ENCODE results near the gene CNTROB. TPM values are rescaled to one million over a fixed set of nuclear protein-coding genes. Genes with fewer than 3 reads are reported as not detected.
"Not testable (repeated sequence)": the region's sequence is repeated elsewhere in the genome, so short reads cannot be mapped to it uniquely, and the experiment has no call there.

The CNTROB gene
- polyA plus RNA-seq, 1 donor from 2014 or later = 48.7 TPM

DNA sequence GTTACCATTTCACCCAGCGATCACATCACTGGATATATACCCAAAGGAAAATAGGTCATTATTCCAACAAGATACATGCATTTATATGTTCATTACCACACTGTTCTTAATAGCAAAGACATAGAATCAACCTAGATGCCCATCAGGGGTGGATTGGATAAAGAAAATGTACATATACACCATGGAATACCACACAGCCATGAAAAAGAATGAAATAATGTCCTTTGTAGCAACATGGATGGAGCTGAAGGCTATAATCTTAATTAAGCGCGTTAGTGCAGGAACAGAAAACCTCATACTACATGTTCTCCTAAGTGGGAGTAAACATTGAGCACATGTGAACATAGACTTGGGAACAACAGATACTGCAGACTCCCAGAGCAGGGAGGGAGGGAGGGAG lies 18.6 kb downstream of the CNTROB start:
- no peaks in the 10 kb centered on the region for H3K9me2 ChIP-seq (ENCODE audit: insufficient read depth, low read length)
- no peak overlapping the region for H3K4me3 ChIP-seq (ENCODE audit: low read length)
- H3K79me2 ChIP-seq (replicated peaks; ENCODE audit: insufficient read depth, low read length) = no peaks in the 10 kb centered on the region
- H4K20me1 ChIP-seq (ENCODE audit: insufficient read depth) = no peaks in the 10 kb centered on the region
- H3F3A ChIP-seq (ENCODE audit: insufficient read depth, low read length, poor library complexity, severe bottlenecking) = no peaks in the 10 kb centered on the region
- H3K27ac ChIP-seq (ENCODE audit: low read length) = no peak overlapping the region
- H3K27me3 ChIP-seq (ENCODE audit: insufficient read depth, low read depth, low read length) = no peaks in the 10 kb centered on the region
- H3K9ac ChIP-seq (ENCODE audit: low read length) = no peak overlapping the region
- no peaks in the 10 kb centered on the region for H3K36me3 ChIP-seq (ENCODE audit: insufficient read depth, low read length)
- TF ChIP-seq, protein P1, sequence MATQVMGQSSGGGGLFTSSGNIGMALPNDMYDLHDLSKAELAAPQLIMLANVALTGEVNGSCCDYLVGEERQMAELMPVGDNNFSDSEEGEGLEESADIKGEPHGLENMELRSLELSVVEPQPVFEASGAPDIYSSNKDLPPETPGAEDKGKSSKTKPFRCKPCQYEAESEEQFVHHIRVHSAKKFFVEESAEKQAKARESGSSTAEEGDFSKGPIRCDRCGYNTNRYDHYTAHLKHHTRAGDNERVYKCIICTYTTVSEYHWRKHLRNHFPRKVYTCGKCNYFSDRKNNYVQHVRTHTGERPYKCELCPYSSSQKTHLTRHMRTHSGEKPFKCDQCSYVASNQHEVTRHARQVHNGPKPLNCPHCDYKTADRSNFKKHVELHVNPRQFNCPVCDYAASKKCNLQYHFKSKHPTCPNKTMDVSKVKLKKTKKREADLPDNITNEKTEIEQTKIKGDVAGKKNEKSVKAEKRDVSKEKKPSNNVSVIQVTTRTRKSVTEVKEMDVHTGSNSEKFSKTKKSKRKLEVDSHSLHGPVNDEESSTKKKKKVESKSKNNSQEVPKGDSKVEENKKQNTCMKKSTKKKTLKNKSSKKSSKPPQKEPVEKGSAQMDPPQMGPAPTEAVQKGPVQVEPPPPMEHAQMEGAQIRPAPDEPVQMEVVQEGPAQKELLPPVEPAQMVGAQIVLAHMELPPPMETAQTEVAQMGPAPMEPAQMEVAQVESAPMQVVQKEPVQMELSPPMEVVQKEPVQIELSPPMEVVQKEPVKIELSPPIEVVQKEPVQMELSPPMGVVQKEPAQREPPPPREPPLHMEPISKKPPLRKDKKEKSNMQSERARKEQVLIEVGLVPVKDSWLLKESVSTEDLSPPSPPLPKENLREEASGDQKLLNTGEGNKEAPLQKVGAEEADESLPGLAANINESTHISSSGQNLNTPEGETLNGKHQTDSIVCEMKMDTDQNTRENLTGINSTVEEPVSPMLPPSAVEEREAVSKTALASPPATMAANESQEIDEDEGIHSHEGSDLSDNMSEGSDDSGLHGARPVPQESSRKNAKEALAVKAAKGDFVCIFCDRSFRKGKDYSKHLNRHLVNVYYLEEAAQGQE (IDR thresholded peaks at IDR 0.05; ENCODE audit: borderline replicate concordance) = no peak
- TF ChIP-seq MXI1 (conservative IDR thresholded peaks at IDR 0.05; ENCODE audit: poor library complexity, severe bottlenecking) (no peak), POLR2AphosphoS5 (IDR thresholded peaks at IDR 0.05) (no peak), TAF1 (IDR thresholded peaks at IDR 0.05; ENCODE audit: low read depth) (no peak), EP300 (conservative IDR thresholded peaks at IDR 0.05; ENCODE audit: poor library complexity, severe bottlenecking) (no peak), EZH2 (IDR thresholded peaks at IDR 0.05; ENCODE audit: borderline replicate concordance, insufficient read depth, low read length, poor library complexity, severe bottlenecking) (no peak), RAD21 (conservative IDR thresholded peaks at IDR 0.05) (no peak), SMC3 (conservative IDR thresholded peaks at IDR 0.05; ENCODE audit: poor library complexity) (no peak)
- TF ChIP-seq, protein P2, sequence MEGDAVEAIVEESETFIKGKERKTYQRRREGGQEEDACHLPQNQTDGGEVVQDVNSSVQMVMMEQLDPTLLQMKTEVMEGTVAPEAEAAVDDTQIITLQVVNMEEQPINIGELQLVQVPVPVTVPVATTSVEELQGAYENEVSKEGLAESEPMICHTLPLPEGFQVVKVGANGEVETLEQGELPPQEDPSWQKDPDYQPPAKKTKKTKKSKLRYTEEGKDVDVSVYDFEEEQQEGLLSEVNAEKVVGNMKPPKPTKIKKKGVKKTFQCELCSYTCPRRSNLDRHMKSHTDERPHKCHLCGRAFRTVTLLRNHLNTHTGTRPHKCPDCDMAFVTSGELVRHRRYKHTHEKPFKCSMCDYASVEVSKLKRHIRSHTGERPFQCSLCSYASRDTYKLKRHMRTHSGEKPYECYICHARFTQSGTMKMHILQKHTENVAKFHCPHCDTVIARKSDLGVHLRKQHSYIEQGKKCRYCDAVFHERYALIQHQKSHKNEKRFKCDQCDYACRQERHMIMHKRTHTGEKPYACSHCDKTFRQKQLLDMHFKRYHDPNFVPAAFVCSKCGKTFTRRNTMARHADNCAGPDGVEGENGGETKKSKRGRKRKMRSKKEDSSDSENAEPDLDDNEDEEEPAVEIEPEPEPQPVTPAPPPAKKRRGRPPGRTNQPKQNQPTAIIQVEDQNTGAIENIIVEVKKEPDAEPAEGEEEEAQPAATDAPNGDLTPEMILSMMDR (IDR thresholded peaks at IDR 0.05; ENCODE audit: poor library complexity, severe bottlenecking) = no peak
- no peak overlapping the region for H2AFZ ChIP-seq (ENCODE audit: low read depth, low read length)
- H3K4me2 ChIP-seq (ENCODE audit: low read length) = no peak overlapping the region
- H3K9me3 ChIP-seq (ENCODE audit: low read length) = no peaks in the 10 kb centered on the region

DNA sequence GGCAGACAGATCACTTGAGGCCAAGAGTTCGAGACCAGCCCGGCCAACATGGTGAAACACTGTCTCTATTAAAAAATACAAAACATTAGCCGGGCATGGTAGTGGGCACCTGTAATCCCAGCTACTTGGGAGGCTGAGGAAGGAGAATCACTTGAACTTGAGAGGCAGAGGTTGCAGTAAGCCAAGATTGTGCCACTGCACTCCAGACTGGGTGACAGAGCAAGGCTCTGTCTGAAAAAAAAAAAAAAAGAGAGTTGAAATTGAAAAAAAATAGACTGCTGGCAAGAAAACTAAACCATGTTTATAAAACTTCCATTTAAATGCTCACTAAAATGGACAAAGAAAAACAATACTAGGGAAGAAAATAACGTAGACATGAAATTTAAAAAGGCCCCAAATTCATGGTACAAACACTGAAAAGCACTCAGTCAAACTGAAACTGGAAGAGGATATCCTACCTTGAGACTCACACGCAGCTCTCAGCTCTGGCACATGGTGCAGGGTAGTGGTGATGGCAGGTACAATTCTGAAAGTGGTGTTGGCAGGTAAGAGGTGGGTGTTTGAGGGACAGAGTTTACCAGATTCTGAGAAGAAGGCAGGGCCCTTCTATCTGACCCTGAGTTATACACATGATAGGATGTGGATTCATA lies 19.3 kb downstream of the CNTROB start:
- Histone ChIP-seq H3K27me3 (ENCODE audit: insufficient read depth, low read depth, low read length) (no peaks in the 10 kb centered on the region), H3K9ac (ENCODE audit: low read length) (no peak overlapping the region)
- TF ChIP-seq POLR2AphosphoS5 (IDR thresholded peaks at IDR 0.05) (no peak), EZH2 (IDR thresholded peaks at IDR 0.05; ENCODE audit: borderline replicate concordance, insufficient read depth, low read length, poor library complexity, severe bottlenecking) (no peak), SMC3 (conservative IDR thresholded peaks at IDR 0.05; ENCODE audit: poor library complexity) (no peak), TAF1 (IDR thresholded peaks at IDR 0.05; ENCODE audit: low read depth) (no peak), RAD21 (conservative IDR thresholded peaks at IDR 0.05) (no peak), EP300 (conservative IDR thresholded peaks at IDR 0.05; ENCODE audit: poor library complexity, severe bottlenecking) (no peak), MXI1 (conservative IDR thresholded peaks at IDR 0.05; ENCODE audit: poor library complexity, severe bottlenecking) (no peak)
- TF ChIP-seq, protein P1 (IDR thresholded peaks at IDR 0.05; ENCODE audit: borderline replicate concordance) = no peak
- TF ChIP-seq, protein P2 (IDR thresholded peaks at IDR 0.05; ENCODE audit: poor library complexity, severe bottlenecking) = no peak

DNA sequence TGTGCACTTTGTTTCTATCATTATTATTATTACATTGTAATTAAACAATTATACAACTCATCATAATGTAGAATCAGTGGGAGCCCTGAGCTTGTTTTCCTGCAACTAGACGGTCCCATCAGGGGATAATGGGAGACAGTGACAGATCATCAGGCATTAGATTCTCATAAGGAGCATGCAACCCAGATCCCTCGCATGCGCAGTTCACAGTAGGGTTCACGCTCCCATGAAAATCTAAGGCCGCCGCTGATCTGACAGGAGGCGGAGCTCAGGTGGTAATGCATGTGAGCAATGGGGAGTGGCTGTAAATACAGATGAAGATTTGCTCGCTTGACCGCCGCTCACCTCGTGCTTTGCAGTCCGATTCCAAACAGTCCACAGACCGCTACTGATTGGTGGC lies 21.3 kb downstream of the CNTROB start:
- not testable (repeated sequence) for H4K20me1 ChIP-seq (ENCODE audit: insufficient read depth); H2AFZ ChIP-seq (ENCODE audit: low read depth, low read length); H3K9ac ChIP-seq (ENCODE audit: low read length); H3K4me2 ChIP-seq (ENCODE audit: low read length); H3K36me3 ChIP-seq (ENCODE audit: insufficient read depth, low read length); H3K9me2 ChIP-seq (ENCODE audit: insufficient read depth, low read length); H3K4me3 ChIP-seq (ENCODE audit: low read length); H3K27me3 ChIP-seq (ENCODE audit: insufficient read depth, low read depth, low read length); H3F3A ChIP-seq (ENCODE audit: insufficient read depth, low read length, poor library complexity, severe bottlenecking); H3K27ac ChIP-seq (ENCODE audit: low read length); H3K79me2 ChIP-seq (replicated peaks; ENCODE audit: insufficient read depth, low read length); H3K9me3 ChIP-seq (ENCODE audit: low read length)

More for the DNA sequence above, 19.3 kb downstream of the CNTROB start:
- Histone ChIP-seq H3F3A (ENCODE audit: insufficient read depth, low read length, poor library complexity, severe bottlenecking) (no peaks in the 10 kb centered on the region), H3K27ac (ENCODE audit: low read length) (no peak overlapping the region), H3K36me3 (ENCODE audit: insufficient read depth, low read length) (no peaks in the 10 kb centered on the region), H3K9me2 (ENCODE audit: insufficient read depth, low read length) (no peaks in the 10 kb centered on the region), H3K4me2 (ENCODE audit: low read length) (no peak overlapping the region), H4K20me1 (ENCODE audit: insufficient read depth) (no peaks in the 10 kb centered on the region), H3K4me3 (ENCODE audit: low read length) (no peak overlapping the region), H3K9me3 (ENCODE audit: low read length) (no peaks in the 10 kb centered on the region), H2AFZ (ENCODE audit: low read depth, low read length) (no peak overlapping the region), H3K79me2 (replicated peaks; ENCODE audit: insufficient read depth, low read length) (no peaks in the 10 kb centered on the region)

All from neural cell (in vitro differentiated cells).